HepG2 (cell line): Measurements from ENCODE around the gene GCSAM. TPM values are rescaled to one million over a fixed set of nuclear protein-coding genes. Genes with fewer than 3 reads are reported as not detected.
"Not testable (repeated sequence)": the region's sequence is repeated elsewhere in the genome, so short reads cannot be mapped to it uniquely, and the experiment has no call there.

ENCODE experiments used
- ATAC-seq: fragments of 200-7000 bp; cut with Tn5 transposase; 3 replicates; pipeline ENCODE4 v1.9.1; 2020; ENCODE audit warnings: mild to moderate bottlenecking, moderate library complexity
- BruUV-seq: library from RNA; stranded (reverse); fragments of 400-500 nt; replicated peaks from 2 replicates; lab custom pipeline; 2021; lab: Mats Ljungman, UMichigan
- CTCF ChIA-PET: fragments of 300-600 bp; formaldehyde crosslinking; extraction: SDS; loops from one replicate; lab custom pipeline; 2021; ENCODE audit warnings: low total read pairs, inconsistent platforms, low intra/inter-chr PET ratio; lab: Yijun Ruan, JAX
- POLR2A ChIA-PET: fragments of 350-600 bp; sonication (Branson Sonifier 250); formaldehyde crosslinking; loops from one replicate; lab custom pipeline; 2020; ENCODE audit warnings: antibody characterized with exemption, inconsistent platforms; lab: Yijun Ruan, JAX
- DNase-seq: peaks from one replicate; pipeline ENCODE4 v3.0.0-alpha.2; 2015; ENCODE audit warnings: low spot score
- FAIRE-seq: peaks from 3 replicates; lab custom pipeline; 2011; peaks lifted over from hg19 to GRCh38; lab: Jason Lieb, UNC
- H2AFZ ChIP-seq: one replicate; pipeline ENCODE4 v1.6.1; 2011; ENCODE audit warnings: low read length, inconsistent platforms
- H3K27ac ChIP-seq: fragments of 300-600 bp; 3 replicates; pipeline ENCODE4 v1.8.0; 2011; ENCODE audit warnings: mixed run types, mild to moderate bottlenecking, mixed read lengths, low read length, inconsistent platforms; ENCODE audit not compliant: insufficient read depth; ENCODE audit errors: extremely low read length
- H3K27me3 ChIP-seq, 2 experiments: fragments of 200-600 bp in 1 of 2; 2 replicates in 1 of 2; 3 replicates in 1 of 2; pipeline versions ENCODE4 v1.6.0 to v1.8.0; 2011; ENCODE audit warnings: low read length in 2 of 2, mild to moderate bottlenecking in 2 of 2, moderate library complexity in 2 of 2, inconsistent platforms in 1 of 2; ENCODE audit not compliant: insufficient read depth in 2 of 2, control insufficient read depth in 1 of 2
- H3K36me3 ChIP-seq, 2 experiments: fragments of 200-600 bp in 1 of 2; replicated peaks in 1 of 2; 2 replicates in 1 of 2; 3 replicates in 1 of 2; pipeline versions ENCODE4 v1.5.1 to v1.8.0; 2011; ENCODE audit warnings: low read length in 2 of 2, inconsistent platforms in 1 of 2; ENCODE audit not compliant: insufficient read depth in 2 of 2, control insufficient read depth in 1 of 2
- H3K4me1 ChIP-seq: 2 replicates; pipeline ENCODE4 v1.5.1; 2012; ENCODE audit warnings: low read length, inconsistent platforms; ENCODE audit not compliant: insufficient read depth
- H3K4me2 ChIP-seq: 2 replicates; pipeline ENCODE4 v1.6.0; 2011; ENCODE audit warnings: low read depth, low read length, inconsistent platforms
- H3K4me3 ChIP-seq, 3 experiments: fragments of 200-600 bp in 1 of 3; sonication (generic), shearing (Covaris generic) in 1 of 3; replicated peaks in 1 of 3; 2 replicates each; pipeline ENCODE4 v1.5.1; 2011 to 2016; ENCODE audit warnings: low read length in 3 of 3, inconsistent platforms in 2 of 3, low read depth in 2 of 3, mild to moderate bottlenecking in 2 of 3, control low read depth in 1 of 3, mixed read lengths in 1 of 3; ENCODE audit not compliant: insufficient read depth in 1 of 3
- H3K79me2 ChIP-seq: one replicate; pipeline ENCODE4 v1.6.1; 2011; ENCODE audit warnings: low read length, inconsistent platforms; ENCODE audit not compliant: insufficient read depth
- H3K9ac ChIP-seq: 2 replicates; pipeline ENCODE4 v1.6.0; 2011; ENCODE audit warnings: mild to moderate bottlenecking, low read depth, low read length, inconsistent platforms; ENCODE audit not compliant: insufficient read depth
- H3K9me3 ChIP-seq: 2 replicates; pipeline ENCODE4 v1.5.1; 2012; ENCODE audit warnings: mild to moderate bottlenecking, low read length
- H4K20me1 ChIP-seq: 2 replicates; pipeline ENCODE4 v1.6.0; 2011; ENCODE audit warnings: inconsistent platforms, mild to moderate bottlenecking, low read length, moderate library complexity; ENCODE audit not compliant: insufficient read depth
- FOXA1 ChIP-seq, 2 experiments: fragments of 450-650 bp in 1 of 2; sonication (generic) in 1 of 2; formaldehyde crosslinking in 1 of 2; IDR thresholded peaks; 2 replicates each; pipeline versions ENCODE4 v1.4.0 to v1.6.1; 2016 to 2020; ENCODE audit warnings: missing genetic modification reagents in 1 of 2
- FOXA3 ChIP-seq: IDR thresholded peaks from 2 replicates; pipeline ENCODE4 v1.6.1; 2016; ENCODE audit warnings: missing genetic modification reagents, missing compliant biosample characterization
- HOXA3 ChIP-seq: sonication (generic); formaldehyde crosslinking; IDR thresholded peaks from 2 replicates; pipeline ENCODE4 v1.5.0; 2020; ENCODE audit warnings: missing genetic modification reagents
- POGZ ChIP-seq: sonication (generic); formaldehyde crosslinking; IDR thresholded peaks from 2 replicates; pipeline ENCODE4 v1.4.0; 2020; ENCODE audit warnings: mild to moderate bottlenecking, missing genetic modification reagents
- SAP130 ChIP-seq: IDR thresholded peaks from 2 replicates; pipeline ENCODE4 v1.6.1; 2016; ENCODE audit warnings: low read depth
- YY1 ChIP-seq: IDR thresholded peaks from 2 replicates; pipeline ENCODE4 v1.6.1; 2011; ENCODE audit warnings: low read length, low read depth, moderate library complexity, mild to moderate bottlenecking; ENCODE audit not compliant: insufficient read depth, insufficient replicate concordance
- ZNF644 ChIP-seq: IDR thresholded peaks from 2 replicates; pipeline ENCODE4 v1.6.1; 2016; ENCODE audit warnings: low read depth
- WGBS: methylation state at CpG from one replicate; pipeline ENCODE4 v1.1.6; 2017; ENCODE audit warnings: low lambda C conversion rate; 5-methylcytosine and 5-hydroxymethylcytosine counted together
- in situ Hi-C: cut with HindIII; loops from 2 replicates; pipeline ENCODE4 v1.10.0; 2017; ENCODE audit warnings: low pct_unique_long_range_greater_than_20kb; ENCODE audit not compliant: extremely low pct_ligation_motif_present
- intact Hi-C: fragments of 100-400 bp; cut with micrococcal nuclease; formaldehyde crosslinking; loops from one replicate; pipeline ENCODE4 v1.10.0; 2022; ENCODE audit not compliant: unreplicated experiment
- microRNA counts: library from miRNA; unstranded; fragments of <30 nt; microRNA quantifications from one replicate; lab custom pipeline; 2015
- microRNA-seq: library from miRNA; unstranded; fragments of <30 nt; microRNA quantifications from one replicate; pipeline ENCODE4, GENCODE V29; 2020
- polyA plus RNA-seq, 8 experiments: library from polyadenylated mRNA; depleted of rRNA in 3 of 8; stranded (reverse) in 7 of 8; unstranded in 1 of 8; fragments of >200 nt; fragmentation: Illumina TruSeq in 4 of 8; extraction: Trizol in 4 of 8; gene quantifications; 2 replicates each; pipeline versions ENCODE4 v1.2.1 to v1.2.3, GENCODE V29; 2011 to 2016; ENCODE audit warnings: low read depth in 4 of 8, missing spikeins in 1 of 8, mixed read lengths in 1 of 8; ENCODE audit not compliant: insufficient read depth in 1 of 8
- small RNA-seq, 3 experiments: library from RNA; depleted of rRNA; stranded (forward); fragments of <200 nt; gene quantifications; one replicate each; pipeline ENCODE3, GENCODE V24; 2012; ENCODE audit warnings: low read depth in 2 of 3, low replicate concordance in 1 of 3; ENCODE audit not compliant: insufficient read length in 3 of 3, insufficient read depth in 2 of 3
- total RNA-seq, 5 experiments: library from RNA; depleted of rRNA; stranded (reverse); fragments of >200 nt; fragmentation: Illumina TruSeq; extraction: Trizol; gene quantifications; 2 replicates each; pipeline ENCODE4 v1.2.3, GENCODE V29; 2016; ENCODE audit warnings: low read depth in 1 of 5
- TF ChIP-seq, protein P1 (sequence below): IDR thresholded peaks from 2 replicates; pipeline ENCODE4 v1.4.0; 2020; ENCODE audit warnings: mild to moderate bottlenecking, missing genetic modification reagents
- TF ChIP-seq, protein P2 (sequence below): IDR thresholded peaks from 2 replicates; pipeline ENCODE4 v1.6.1; 2016; ENCODE audit warnings: low read depth, borderline replicate concordance

Gene GCSAM
- total and polyA plus RNA-seq, 2 of the 13 experiments (the other 11 are each of a cell fraction or from before 2014, with no cell fraction given), result not detected

DNA sequence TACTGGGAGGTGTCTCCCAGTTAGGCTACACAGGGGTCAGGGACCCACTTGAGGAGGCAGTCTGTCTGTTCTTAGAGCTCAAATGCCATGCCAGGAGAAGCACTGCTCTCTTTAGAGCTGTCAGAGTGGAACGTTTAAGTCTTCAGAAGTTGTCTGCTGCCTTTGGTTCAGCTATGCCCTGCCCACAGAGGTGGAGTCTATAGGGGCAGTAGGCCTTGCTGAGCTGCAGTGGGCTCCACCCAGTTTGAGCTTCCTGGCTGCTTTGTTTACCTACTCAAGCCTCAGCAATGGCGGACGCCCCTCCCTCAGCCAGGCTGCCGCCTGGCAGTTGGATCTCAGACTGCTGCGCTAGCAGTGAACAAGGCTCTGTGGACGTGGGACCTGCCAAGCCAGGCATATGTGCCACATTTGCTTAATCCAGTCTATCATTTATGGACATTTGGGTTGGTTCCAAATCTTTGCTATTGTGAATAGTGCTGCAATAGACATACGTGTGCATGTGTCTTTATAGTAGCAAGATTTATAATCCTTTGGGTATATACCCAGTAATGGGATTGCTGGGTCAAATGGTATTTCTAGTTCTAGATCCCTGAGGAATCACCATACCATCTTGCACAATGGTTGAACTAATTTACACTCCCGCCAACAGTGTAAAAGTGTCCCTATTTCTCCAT is 60.5 kb downstream of the GCSAM start:
- peak; percentile 20; the same call in 1 of the 3 replicates for ATAC-seq
- H3K27ac ChIP-seq; FAIRE-seq; H3K36me3 ChIP-seq; intact Hi-C loops; H3K9ac ChIP-seq; CTCF ChIA-PET; H3K9me3 ChIP-seq; H2AFZ ChIP-seq; DNase-seq; in situ Hi-C loops; H4K20me1 ChIP-seq; H3K79me2 ChIP-seq; BruUV-seq; H3K27me3 ChIP-seq; TF ChIP-seq FOXA1 (IDR thresholded peaks at IDR 0.05): not testable (repeated sequence)
- Histone ChIP-seq H3K4me2 (peak overlapping the region; percentile 32; the same call in 1 of the 2 replicates), H3K4me1 (peaks cover 18% of the 10 kb centered on the region), H3K4me3 (0 out of 6 replicates have a peak overlapping the region, but pooled peaks of 1 of the 3 experiments have one; percentile 18)
- TF ChIP-seq SAP130 (CRISPR knock-in tag) (peak; percentile 36; the same call in 1 of the 2 replicates), FOXA3 (CRISPR knock-in tag) (peak; percentile 41; the same call in 1 of the 2 replicates), HOXA3 (CRISPR knock-in tag) (peak; percentile 38; the same call in 1 of the 2 replicates), POGZ (CRISPR knock-in tag) (0 out of 2 replicates have a peak, but pooled peaks have one; percentile 22), YY1 (peak; percentile 58), FOXA1 (CRISPR knock-in tag; IDR thresholded peaks at IDR 0.05) (peak; percentile 73), ZNF644 (CRISPR knock-in tag) (peak; percentile 57; the same call in 1 of the 2 replicates)
- TF ChIP-seq, protein P1, sequence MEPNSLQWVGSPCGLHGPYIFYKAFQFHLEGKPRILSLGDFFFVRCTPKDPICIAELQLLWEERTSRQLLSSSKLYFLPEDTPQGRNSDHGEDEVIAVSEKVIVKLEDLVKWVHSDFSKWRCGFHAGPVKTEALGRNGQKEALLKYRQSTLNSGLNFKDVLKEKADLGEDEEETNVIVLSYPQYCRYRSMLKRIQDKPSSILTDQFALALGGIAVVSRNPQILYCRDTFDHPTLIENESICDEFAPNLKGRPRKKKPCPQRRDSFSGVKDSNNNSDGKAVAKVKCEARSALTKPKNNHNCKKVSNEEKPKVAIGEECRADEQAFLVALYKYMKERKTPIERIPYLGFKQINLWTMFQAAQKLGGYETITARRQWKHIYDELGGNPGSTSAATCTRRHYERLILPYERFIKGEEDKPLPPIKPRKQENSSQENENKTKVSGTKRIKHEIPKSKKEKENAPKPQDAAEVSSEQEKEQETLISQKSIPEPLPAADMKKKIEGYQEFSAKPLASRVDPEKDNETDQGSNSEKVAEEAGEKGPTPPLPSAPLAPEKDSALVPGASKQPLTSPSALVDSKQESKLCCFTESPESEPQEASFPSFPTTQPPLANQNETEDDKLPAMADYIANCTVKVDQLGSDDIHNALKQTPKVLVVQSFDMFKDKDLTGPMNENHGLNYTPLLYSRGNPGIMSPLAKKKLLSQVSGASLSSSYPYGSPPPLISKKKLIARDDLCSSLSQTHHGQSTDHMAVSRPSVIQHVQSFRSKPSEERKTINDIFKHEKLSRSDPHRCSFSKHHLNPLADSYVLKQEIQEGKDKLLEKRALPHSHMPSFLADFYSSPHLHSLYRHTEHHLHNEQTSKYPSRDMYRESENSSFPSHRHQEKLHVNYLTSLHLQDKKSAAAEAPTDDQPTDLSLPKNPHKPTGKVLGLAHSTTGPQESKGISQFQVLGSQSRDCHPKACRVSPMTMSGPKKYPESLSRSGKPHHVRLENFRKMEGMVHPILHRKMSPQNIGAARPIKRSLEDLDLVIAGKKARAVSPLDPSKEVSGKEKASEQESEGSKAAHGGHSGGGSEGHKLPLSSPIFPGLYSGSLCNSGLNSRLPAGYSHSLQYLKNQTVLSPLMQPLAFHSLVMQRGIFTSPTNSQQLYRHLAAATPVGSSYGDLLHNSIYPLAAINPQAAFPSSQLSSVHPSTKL, result peak; percentile 40; the same call in 1 of the 2 replicates
- TF ChIP-seq, protein P2, sequence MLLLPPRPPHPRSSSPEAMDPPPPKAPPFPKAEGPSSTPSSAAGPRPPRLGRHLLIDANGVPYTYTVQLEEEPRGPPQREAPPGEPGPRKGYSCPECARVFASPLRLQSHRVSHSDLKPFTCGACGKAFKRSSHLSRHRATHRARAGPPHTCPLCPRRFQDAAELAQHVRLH (CRISPR knock-in tag), result peak; percentile 48; the same call in 1 of the 2 replicates
- POLR2A ChIA-PET, result interaction anchor here (1.1 to 1.5 kb wide), 2 partner anchors 12 to 94 kb away, joined by 3 to 5 read pairs; partner anchors contain the start of gene ABHD10
- WGBS, result 57% methylated on average over 3 of the region's 8 CpGs

MicroRNAs encoded within 50 kb of the gene (microRNA counts, 767-probe panel; counts per million panel counts)
- not detected for microRNA hsa-miR-567 (lab: Ali Mortazavi, UCI)

Small RNA genes within 50 kb of the gene (microRNA-seq; reads per million reads assigned to microRNA genes)
- not detected for gene MIR567

Small RNA genes within 50 kb of the gene (small RNA-seq; reads per million reads assigned to genes)
- gene MIR567, result 0 reads per million in 3 experiments

Other genes starting within 250 kb of the GCSAM start
- gene ABHD10, start 154.2 kb downstream of the GCSAM start, total RNA-seq (2016; rRNA removed; fragmentation: Illumina TruSeq; extraction: Trizol), result 50.2 and 84.8 TPM in 2 replicates
- gene ABHD10, start 154.2 kb downstream of the GCSAM start, polyA plus RNA-seq (2011; rRNA removed), result 16.7 and 22.8 TPM in 2 replicates
- 0.80 and 0.91 TPM in 2 replicates for gene TAGLN3, start 134.3 kb downstream of the GCSAM start, total RNA-seq (2016; rRNA removed; fragmentation: Illumina TruSeq; extraction: Trizol)
- gene TAGLN3, start 134.3 kb downstream of the GCSAM start, polyA plus RNA-seq (2011; rRNA removed), result 0.51 and 0.60 TPM in 2 replicates
- gene TMPRSS7, start 98.5 kb downstream of the GCSAM start, total RNA-seq (2016; rRNA removed; fragmentation: Illumina TruSeq; extraction: Trizol), result not detected in 2 replicates
- gene TMPRSS7, start 98.5 kb downstream of the GCSAM start, polyA plus RNA-seq (2011; rRNA removed), result not detected in 2 replicates
- gene C3orf52, start 46.9 kb downstream of the GCSAM start, total RNA-seq (2016; rRNA removed; fragmentation: Illumina TruSeq; extraction: Trizol), result 1.0 and 1.2 TPM in 2 replicates
- gene C3orf52, start 46.9 kb downstream of the GCSAM start, polyA plus RNA-seq (2011; rRNA removed), result 0.79 and 1.1 TPM in 2 replicates
- gene SLC9C1, start 161.0 kb upstream of the GCSAM start, total RNA-seq (2016; rRNA removed; fragmentation: Illumina TruSeq; extraction: Trizol), result not detected in 2 replicates
- gene SLC9C1, start 161.0 kb upstream of the GCSAM start, polyA plus RNA-seq (2011; rRNA removed), result not detected in 2 replicates
- gene CD200, start 199.9 kb upstream of the GCSAM start, total RNA-seq (2016; rRNA removed; fragmentation: Illumina TruSeq; extraction: Trizol), result not detected in 2 replicates
- gene CD200, start 199.9 kb upstream of the GCSAM start, polyA plus RNA-seq (2011; rRNA removed), result not detected in 2 replicates